HepG2 (cell line): ENCODE results near the gene TMEM198. TPM values are rescaled to one million over a fixed set of nuclear protein-coding genes. Genes with fewer than 3 reads are reported as not detected.

ENCODE experiments used
- ARID2 ChIP-seq: sonication (generic); formaldehyde crosslinking; IDR thresholded peaks from 2 replicates; pipeline ENCODE4 v1.8.1; 2022; ENCODE audit warnings: mild to moderate bottlenecking, missing genetic modification reagents, borderline replicate concordance
- CBX1 ChIP-seq: IDR thresholded peaks from one replicate; pipeline ENCODE4 v1.6.1; 2016; ENCODE audit warnings: antibody characterized with exemption, low read depth
- DPF2 ChIP-seq: sonication (generic); formaldehyde crosslinking; IDR thresholded peaks from 2 replicates; pipeline ENCODE4 v1.4.0; 2020; ENCODE audit warnings: mild to moderate bottlenecking, low read depth, missing genetic modification reagents, borderline replicate concordance
- FOXJ3 ChIP-seq: sonication (generic); formaldehyde crosslinking; IDR thresholded peaks from 2 replicates; pipeline ENCODE4 v1.4.0; 2020; ENCODE audit warnings: missing genetic modification reagents, mild to moderate bottlenecking, borderline replicate concordance
- HOXA9 ChIP-seq: sonication (generic); formaldehyde crosslinking; IDR thresholded peaks from 2 replicates; pipeline ENCODE4 v1.8.1; 2022; ENCODE audit warnings: missing genetic modification reagents, mild to moderate bottlenecking, moderate library complexity, borderline replicate concordance
- IRF9 ChIP-seq: sonication (generic); formaldehyde crosslinking; IDR thresholded peaks from 2 replicates; pipeline ENCODE4 v1.8.0; 2022; ENCODE audit warnings: missing genetic modification reagents, mild to moderate bottlenecking, borderline replicate concordance
- ISL2 ChIP-seq: sonication (generic); formaldehyde crosslinking; IDR thresholded peaks from 2 replicates; pipeline ENCODE4 v1.5.0; 2020; ENCODE audit warnings: missing genetic modification reagents
- KAT8 ChIP-seq: IDR thresholded peaks from 2 replicates; pipeline ENCODE4 v1.6.1; 2016; ENCODE audit warnings: missing genetic modification reagents, missing compliant biosample characterization
- MED8 ChIP-seq: sonication (generic); formaldehyde crosslinking; IDR thresholded peaks from 2 replicates; pipeline ENCODE4 v1.8.1; 2023; ENCODE audit warnings: mild to moderate bottlenecking, missing genetic modification reagents; ENCODE audit not compliant: insufficient replicate concordance
- MLXIP ChIP-seq: sonication (generic); formaldehyde crosslinking; IDR thresholded peaks from 2 replicates; pipeline ENCODE4 v1.9.0; 2021; ENCODE audit warnings: missing genetic modification reagents, borderline replicate concordance
- MZF1 ChIP-seq: sonication (generic); formaldehyde crosslinking; IDR thresholded peaks from 2 replicates; pipeline ENCODE4 v1.8.1; 2023; ENCODE audit warnings: mild to moderate bottlenecking, missing genetic modification reagents, borderline replicate concordance
- SAP130 ChIP-seq: IDR thresholded peaks from 2 replicates; pipeline ENCODE4 v1.6.1; 2016; ENCODE audit warnings: low read depth
- ZBTB7B ChIP-seq: sonication (generic); formaldehyde crosslinking; IDR thresholded peaks from 2 replicates; pipeline ENCODE4 v1.4.0; 2020; ENCODE audit warnings: missing genetic modification reagents
- ZNF143 ChIP-seq: sonication (generic); formaldehyde crosslinking; IDR thresholded peaks from 2 replicates; pipeline ENCODE4 v1.4.0; 2020; ENCODE audit warnings: missing genetic modification reagents
- ZNF207 ChIP-seq: fragments of 450-650 bp; IDR thresholded peaks from 2 replicates; pipeline ENCODE4 v1.6.1; 2016; ENCODE audit warnings: antibody characterized with exemption, borderline replicate concordance
- ZNF296 ChIP-seq: sonication (generic); formaldehyde crosslinking; conservative IDR thresholded peaks from 2 replicates; pipeline ENCODE4 v1.5.0; 2020; ENCODE audit warnings: mild to moderate bottlenecking, missing genetic modification reagents
- ZNF34 ChIP-seq: sonication (generic); formaldehyde crosslinking; IDR thresholded peaks from 2 replicates; pipeline ENCODE4 v1.4.0; 2020; ENCODE audit warnings: mild to moderate bottlenecking, missing genetic modification reagents, borderline replicate concordance
- ZNF512B ChIP-seq: sonication (generic); formaldehyde crosslinking; IDR thresholded peaks from 2 replicates; pipeline ENCODE4 v1.5.1; 2020; ENCODE audit warnings: missing genetic modification reagents, mild to moderate bottlenecking, borderline replicate concordance
- ZNF552 ChIP-seq: sonication (generic); formaldehyde crosslinking; IDR thresholded peaks from 2 replicates; pipeline ENCODE4 v1.9.0; 2022; ENCODE audit warnings: missing genetic modification reagents, mild to moderate bottlenecking, borderline replicate concordance
- ZNF777 ChIP-seq: sonication (generic); formaldehyde crosslinking; IDR thresholded peaks from 2 replicates; pipeline ENCODE4 v1.4.0; 2020; ENCODE audit warnings: missing genetic modification reagents
- ZSCAN5A ChIP-seq: sonication (generic); formaldehyde crosslinking; IDR thresholded peaks from 2 replicates; pipeline ENCODE4 v1.8.0; 2022; ENCODE audit warnings: mild to moderate bottlenecking, missing genetic modification reagents, borderline replicate concordance
- polyA plus RNA-seq, 8 experiments: library from polyadenylated mRNA; depleted of rRNA in 3 of 8; stranded (reverse) in 7 of 8; unstranded in 1 of 8; fragments of >200 nt; fragmentation: Illumina TruSeq in 4 of 8; extraction: Trizol in 4 of 8; gene quantifications; 2 replicates each; pipeline versions ENCODE4 v1.2.1 to v1.2.3, GENCODE V29; 2011 to 2016; ENCODE audit warnings: low read depth in 4 of 8, missing spikeins in 1 of 8, mixed read lengths in 1 of 8; ENCODE audit not compliant: insufficient read depth in 1 of 8
- total RNA-seq, 5 experiments: library from RNA; depleted of rRNA; stranded (reverse); fragments of >200 nt; fragmentation: Illumina TruSeq; extraction: Trizol; gene quantifications; 2 replicates each; pipeline ENCODE4 v1.2.3, GENCODE V29; 2016; ENCODE audit warnings: low read depth in 1 of 5

The TMEM198 gene
- total and polyA plus RNA-seq, 2 of the 13 experiments (the other 11 are each of a cell fraction or from before 2014, with no cell fraction given), result 17.3 to 23.5 TPM

GRCh38 chr2:219561179-219562048 is 17.6 kb downstream of the TMEM198 start (continued):
- TF ChIP-seq MLXIP (CRISPR knock-in tag) (no peak), ZNF207 (no peak), KAT8 (CRISPR knock-in tag) (no peak), CBX1 (no peak), ZSCAN5A (CRISPR knock-in tag) (no peak), ZNF143 (CRISPR knock-in tag) (no peak), ZNF512B (CRISPR knock-in tag) (peak; percentile 42; the same call in 1 of the 2 replicates), ZNF34 (CRISPR knock-in tag) (no peak), ARID2 (CRISPR knock-in tag) (0 out of 2 replicates have a peak, but pooled peaks have one; percentile 33), ZBTB7B (CRISPR knock-in tag) (no peak), ZNF296 (CRISPR knock-in tag) (0 out of 2 replicates have a peak, but pooled peaks have one; percentile 76), DPF2 (no peak), SAP130 (CRISPR knock-in tag) (peak; percentile 12; the same call in 1 of the 2 replicates), ZNF552 (no peak), MZF1 (no peak), FOXJ3 (no peak), ISL2 (CRISPR knock-in tag) (no peak), ZNF777 (CRISPR knock-in tag) (no peak), MED8 (CRISPR knock-in tag) (no peak), IRF9 (CRISPR knock-in tag) (0 out of 2 replicates have a peak, but pooled peaks have one; percentile 34), HOXA9 (CRISPR knock-in tag) (no peak)
